OCI-LY3 (cell line): ENCODE measurements around the gene IQCH.

Experiments used
- CTCF ChIP-seq: fragments of 200-600, 300-600 bp; sonication (generic); IDR thresholded peaks from 2 replicates; pipeline ENCODE4 v1.5.1; 2014; ENCODE audit warnings: antibody characterized with exemption, low read length, low read depth
- EZH2phosphoT487 ChIP-seq: fragments of 200-600 bp; shearing (Covaris generic); IDR thresholded peaks from 2 replicates; pipeline ENCODE4 v1.6.1; 2018; ENCODE audit warnings: antibody characterized with exemption, mixed run types, low read depth

GRCh38 chr15:67219288-67219687, 35.3 kb upstream of the IQCH start:
- TF ChIP-seq CTCF = no peak
- TF ChIP-seq EZH2phosphoT487 = no peak
